Smooth muscle cell of the brain vasculature (primary cell): Measurements from ENCODE around the gene TLE2.
"Not testable (repeated sequence)": the region's sequence is repeated elsewhere in the genome, so short reads cannot be mapped to it uniquely, and the experiment has no call there.

Experiments used
- DNase-seq: peaks from one replicate; pipeline ENCODE4 v3.0.0-alpha.2; 2012; ENCODE audit warnings: low read depth, low spot score

Gene TLE2

DNA sequence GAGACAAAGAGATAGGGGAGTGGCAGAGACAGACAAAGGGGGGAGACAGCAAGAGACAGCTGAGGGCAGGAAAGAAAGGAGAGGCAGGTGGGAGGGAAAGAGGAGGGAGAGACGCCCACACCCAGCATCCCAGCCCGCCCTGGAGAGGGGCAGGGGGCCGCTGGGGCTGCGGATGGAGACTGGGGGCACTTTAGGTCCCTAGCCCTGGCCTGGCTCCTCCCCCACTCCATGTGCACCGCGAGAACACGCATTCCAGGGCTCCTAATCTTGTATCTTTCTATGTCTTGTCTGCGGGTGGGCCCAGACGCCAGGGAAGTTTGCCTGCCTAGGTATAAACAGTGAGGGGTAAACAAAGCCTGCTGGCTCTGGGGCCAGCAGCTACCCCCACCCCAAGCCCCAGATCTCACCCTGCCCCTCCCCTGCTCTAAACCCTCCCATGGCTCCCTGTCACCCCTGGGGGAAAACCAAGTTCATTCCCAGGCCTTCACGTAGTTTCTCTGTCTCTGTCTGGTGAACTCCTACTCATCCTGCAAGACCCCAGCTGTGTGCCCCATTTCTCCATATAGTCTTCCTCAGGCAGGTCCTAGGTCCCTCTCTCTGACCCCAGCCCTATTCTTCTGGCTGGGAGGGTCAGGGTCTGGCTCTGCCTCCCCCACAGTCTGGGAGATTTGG lies 27.5 kb upstream of the TLE2 start:
- DNase-seq = no peak

- no peak for DNase-seq
Observed at GRCh38 chr19:3055741-3056416, 26.8 kb upstream of the TLE2 start.

GRCh38 chr19:3054972-3055740 lies 26.1 kb upstream of the TLE2 start:
- DNase-seq = no peak

GRCh38 chr19:3054265-3054971 lies 25.3 kb upstream of the TLE2 start:
- no peak for DNase-seq

- no peak for DNase-seq
Observed at GRCh38 chr19:3053780-3054179, 24.7 kb upstream of the TLE2 start.

GRCh38 chr19:3053218-3053621 lies 24.1 kb upstream of the TLE2 start:
- DNase-seq = no peak

GRCh38 chr19:3050016-3050415 lies 20.9 kb upstream of the TLE2 start:
- not testable (repeated sequence) for DNase-seq

GRCh38 chr19:3049089-3049488 lies 20.0 kb upstream of the TLE2 start:
- DNase-seq = no peak

- DNase-seq = no peak
Observed at GRCh38 chr19:3048190-3048533, 19.1 kb upstream of the TLE2 start.

DNA sequence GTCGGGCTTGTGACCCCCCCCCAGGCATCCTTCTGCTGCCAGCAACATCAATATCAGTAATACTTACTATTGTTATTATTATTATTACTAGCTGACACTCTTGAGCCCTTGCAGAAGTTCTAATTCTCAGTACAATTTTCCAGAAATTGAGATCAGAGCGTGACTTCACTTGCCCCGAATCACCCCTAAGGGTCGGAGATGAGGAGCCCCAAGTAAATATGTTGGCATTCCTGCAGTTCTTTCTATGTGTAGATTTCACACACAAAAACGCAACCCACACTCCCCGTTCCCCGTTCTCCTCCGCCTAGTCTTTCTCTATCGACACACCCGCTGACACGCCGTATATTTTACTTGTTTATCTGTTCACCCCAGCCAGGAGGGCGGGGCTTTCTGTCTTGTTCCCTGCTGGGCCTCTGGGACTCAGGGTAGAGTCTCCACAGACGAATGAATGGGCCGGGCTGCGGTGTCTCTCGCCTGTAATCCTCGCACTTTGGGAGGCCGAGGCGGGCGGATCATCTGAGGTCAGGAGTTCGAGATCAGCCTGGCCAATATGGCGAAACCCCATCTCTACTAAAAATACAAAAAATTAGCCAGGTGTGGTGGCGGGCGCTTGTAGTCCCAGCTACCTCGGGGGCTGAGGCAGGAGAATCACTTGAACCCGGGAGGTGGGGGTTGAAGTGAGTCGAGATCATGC lies 18.6 kb upstream of the TLE2 start:
- no peak for DNase-seq

DNA sequence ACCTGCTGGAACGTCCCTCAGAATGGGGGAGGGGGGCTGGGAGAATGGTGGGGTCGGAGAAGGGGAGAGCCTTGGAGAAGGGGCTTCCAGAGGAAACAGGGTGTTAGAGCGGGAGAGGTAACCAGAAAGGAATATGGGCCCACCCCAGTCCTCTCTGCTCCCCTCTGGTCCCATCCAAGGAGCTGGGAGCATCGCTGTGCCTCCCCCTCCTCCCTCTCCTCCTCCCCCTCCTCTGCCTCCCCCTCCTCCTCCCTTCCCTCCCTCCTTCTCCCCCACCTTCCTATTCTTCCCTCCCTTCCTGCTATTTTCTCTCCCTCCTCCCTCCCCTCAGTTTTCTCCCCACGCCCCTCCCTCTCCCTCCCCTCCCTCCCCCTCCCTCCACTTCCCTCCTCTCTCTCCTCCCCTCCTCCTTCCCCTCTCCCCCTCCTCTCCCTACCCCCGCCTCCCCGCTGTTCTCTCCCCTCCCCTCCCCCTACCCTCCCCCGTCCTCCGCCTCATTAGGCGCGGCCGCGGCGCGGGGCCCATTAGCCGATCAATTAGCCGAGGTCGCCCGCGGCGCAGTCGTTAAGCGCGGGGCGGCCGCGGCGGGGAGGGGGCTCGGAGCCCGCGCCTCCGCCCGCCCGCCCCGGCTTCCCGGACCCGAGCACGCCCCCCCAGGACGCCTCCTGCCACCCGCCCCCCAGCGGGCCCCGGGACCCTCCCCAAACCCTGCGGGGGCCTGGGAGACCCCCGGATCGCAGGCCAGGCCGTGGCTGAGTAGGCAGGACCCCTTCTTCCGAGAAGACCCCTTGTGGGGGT lies 17.8 kb upstream of the TLE2 start:
- DNase-seq = no peak

GRCh38 chr19:3045885-3046697 lies 17.0 kb upstream of the TLE2 start:
- no peak for DNase-seq

- DNase-seq = no peak
Observed at GRCh38 chr19:3045191-3045590, 16.1 kb upstream of the TLE2 start.

DNA sequence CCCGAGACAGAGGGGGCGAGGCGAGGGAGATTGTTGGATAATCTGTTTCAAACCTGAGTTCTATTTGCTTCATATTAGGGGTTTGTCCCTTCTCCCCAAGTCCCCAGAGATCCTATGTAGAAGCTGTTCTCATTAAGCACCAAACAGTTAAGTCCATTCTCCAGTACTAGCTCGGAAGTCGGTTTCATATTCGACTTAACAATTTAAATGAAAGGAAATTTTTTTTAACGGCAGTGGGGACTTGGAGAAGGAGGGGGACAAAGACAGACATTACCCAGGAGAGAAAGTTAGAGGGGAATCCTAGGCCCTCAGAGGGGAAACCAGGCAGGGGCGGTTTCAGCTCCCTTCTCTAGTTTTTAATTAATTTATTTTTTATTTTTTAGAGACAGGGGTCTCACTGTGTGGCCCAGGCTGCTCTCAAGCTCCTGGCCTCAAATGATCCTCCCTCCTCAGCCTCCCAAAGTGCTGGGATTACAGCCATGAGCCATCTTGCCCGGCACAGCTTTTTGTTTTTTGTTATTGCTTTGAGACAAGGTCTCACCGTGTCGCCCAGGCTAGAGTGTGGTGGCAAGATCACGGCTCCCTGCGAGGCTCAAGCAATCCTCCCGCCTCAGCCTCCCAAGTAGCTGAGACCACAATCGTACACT lies 13.7 kb upstream of the TLE2 start:
- DNase-seq = no peak

- DNase-seq = no peak
Observed at GRCh38 chr19:3041761-3042620, 12.9 kb upstream of the TLE2 start.

DNA sequence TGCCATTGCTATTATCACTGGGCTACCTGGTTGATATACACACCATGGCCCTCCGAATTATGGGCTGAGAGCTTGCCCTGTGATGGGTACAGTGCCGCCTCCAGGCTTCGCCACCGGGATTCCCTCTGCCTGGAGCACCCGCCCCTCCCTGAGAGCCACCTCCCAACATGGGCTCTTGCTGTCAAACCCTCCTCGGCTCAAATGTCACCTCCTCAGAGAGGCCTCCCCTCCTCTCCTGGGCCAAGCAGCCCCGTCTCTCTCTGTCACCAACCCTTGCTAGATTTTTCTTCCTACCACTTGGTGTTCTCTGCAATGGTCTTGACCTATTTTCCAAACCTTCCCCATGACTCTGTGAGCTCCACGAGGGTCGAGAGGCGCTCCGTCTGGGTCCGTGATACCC lies 12.2 kb upstream of the TLE2 start:
- DNase-seq = no peak

- DNase-seq = no peak
Observed at GRCh38 chr19:3039641-3040077, 10.6 kb upstream of the TLE2 start.

GRCh38 chr19:3039125-3039524 lies 10.0 kb upstream of the TLE2 start:
- no peak for DNase-seq
